Measurements from ENCODE around the gene TEX13D. TPM values are rescaled to one million over a fixed set of nuclear protein-coding genes. Genes with fewer than 3 reads are reported as not detected.

Gene TEX13D
- not detected in 2 replicates for total RNA-seq

GRCh38 chrX:124332481-124333424 is at the start of gene TEX13D:
Gene TEX13D, plus strand, starts transcription at chrX:124332660. Its CDS starts 258 bp downstream, at chrX:124332918.

GRCh38 chrX:124346117-124346876 is 13.8 kb downstream of the TEX13D start, which contains the start of gene SH2D1A:
Gene SH2D1A, plus strand, starts transcription at chrX:124346563. Its CDS starts 80 bp downstream, at chrX:124346643.

Other genes starting within 250 kb of the TEX13D start
- not detected in 2 replicates for gene SH2D1A, start 13.9 kb downstream of the TEX13D start, total RNA-seq

Data from cardiac atrium fibroblast (primary cell).